Mesenchymal stem cell (in vitro differentiated cells and primary cell): ENCODE data around the gene SDK2.
"Not testable (repeated sequence)": the region's sequence is repeated elsewhere in the genome, so short reads cannot be mapped to it uniquely, and the experiment has no call there.

ENCODE experiments used
- DNase-seq: peaks from one replicate; pipeline ENCODE4 v3.0.0-alpha.2; 2013
- H2AFZ ChIP-seq: one replicate; pipeline ENCODE4 v1.6.1; 2013; ENCODE audit warnings: low read depth, mild to moderate bottlenecking, control low read depth, inconsistent platforms, low read length, moderate library complexity
- H2AK5ac ChIP-seq: 2 replicates; pipeline ENCODE4 v1.6.1; 2013; ENCODE audit warnings: low read length, moderate library complexity, mild to moderate bottlenecking, inconsistent platforms; ENCODE audit not compliant: severe bottlenecking
- H2BK120ac ChIP-seq: one replicate; pipeline ENCODE4 v1.6.1; 2013; ENCODE audit warnings: low read depth, mild to moderate bottlenecking, inconsistent platforms, low read length, moderate library complexity
- H2BK12ac ChIP-seq, 2 experiments: one replicate each; pipeline ENCODE4 v1.6.1; 2013; ENCODE audit warnings: inconsistent platforms in 2 of 2, low read length in 2 of 2, mild to moderate bottlenecking in 2 of 2, moderate library complexity in 2 of 2, control low read depth in 1 of 2
- H2BK15ac ChIP-seq: one replicate; pipeline ENCODE4 v1.6.1; 2013; ENCODE audit warnings: mild to moderate bottlenecking, low read depth, inconsistent platforms; ENCODE audit not compliant: poor library complexity, severe bottlenecking
- H2BK5ac ChIP-seq: 2 replicates; pipeline ENCODE4 v1.6.1; 2013; ENCODE audit warnings: low read depth, mild to moderate bottlenecking, low read length, control low read depth, inconsistent platforms; ENCODE audit not compliant: poor library complexity, severe bottlenecking
- H3K14ac ChIP-seq, 2 experiments: one replicate each; pipeline ENCODE4 v1.6.1; 2013; ENCODE audit warnings: inconsistent platforms in 2 of 2, low read length in 2 of 2, control low read depth in 1 of 2, mild to moderate bottlenecking in 1 of 2, moderate library complexity in 1 of 2
- H3K18ac ChIP-seq, 2 experiments: one replicate each; pipeline ENCODE4 v1.6.1; 2013; ENCODE audit warnings: inconsistent platforms in 2 of 2, low read length in 2 of 2, control low read depth in 1 of 2, low read depth in 1 of 2, mild to moderate bottlenecking in 1 of 2
- H3K23ac ChIP-seq, 2 experiments: one replicate each; pipeline ENCODE4 v1.6.1; 2013; ENCODE audit warnings: inconsistent platforms in 2 of 2, low read length in 2 of 2, mild to moderate bottlenecking in 2 of 2, moderate library complexity in 2 of 2, control low read depth in 1 of 2
- H3K27ac ChIP-seq: 2 replicates; pipeline ENCODE4 v1.5.1; 2013; ENCODE audit warnings: mild to moderate bottlenecking, moderate library complexity, low read length, control low read depth, inconsistent platforms; ENCODE audit not compliant: poor library complexity, severe bottlenecking
- H3K27me3 ChIP-seq, 2 experiments: 2 replicates each; pipeline versions ENCODE4 v1.6.1 to v1.7.0; 2013; ENCODE audit warnings: low read length in 2 of 2, mild to moderate bottlenecking in 2 of 2, moderate library complexity in 2 of 2, control low read depth in 1 of 2, inconsistent platforms in 1 of 2; ENCODE audit not compliant: control insufficient read depth in 1 of 2, insufficient read depth in 1 of 2
- H3K36me3 ChIP-seq, 2 experiments: 2 replicates each; pipeline versions ENCODE4 v1.6.1 to v1.7.0; 2013; ENCODE audit warnings: low read length in 2 of 2, control low read depth in 1 of 2, inconsistent platforms in 1 of 2, low read depth in 1 of 2, mild to moderate bottlenecking in 1 of 2; ENCODE audit not compliant: insufficient read depth in 2 of 2, control insufficient read depth in 1 of 2
- H3K4ac ChIP-seq, 2 experiments: one replicate each; pipeline ENCODE4 v1.6.1; 2013; ENCODE audit warnings: inconsistent platforms in 2 of 2, low read length in 2 of 2, mild to moderate bottlenecking in 2 of 2, moderate library complexity in 2 of 2, control low read depth in 1 of 2, low read depth in 1 of 2
- H3K4me1 ChIP-seq: 2 replicates; pipeline ENCODE4 v1.6.1; 2013; ENCODE audit warnings: low read depth, low read length, control low read depth; ENCODE audit not compliant: control insufficient read depth, insufficient read depth
- H3K4me2 ChIP-seq: 2 replicates; pipeline ENCODE4 v1.6.1; 2013; ENCODE audit warnings: low read length, mild to moderate bottlenecking, inconsistent platforms; ENCODE audit not compliant: poor library complexity, severe bottlenecking
- H3K4me3 ChIP-seq, 2 experiments: 2 replicates each; pipeline versions ENCODE4 v1.5.1 to v1.7.0; 2013; ENCODE audit warnings: low read length in 2 of 2, mild to moderate bottlenecking in 2 of 2, control low read depth in 1 of 2, low read depth in 1 of 2; ENCODE audit not compliant: insufficient read depth in 1 of 2
- H3K79me1 ChIP-seq: replicated peaks from 2 replicates; pipeline ENCODE4 v1.6.1; 2013; ENCODE audit warnings: mild to moderate bottlenecking, control low read depth, low read length, inconsistent platforms; ENCODE audit not compliant: poor library complexity, severe bottlenecking
- H3K9ac ChIP-seq: 2 replicates; pipeline ENCODE4 v1.7.0; 2013; ENCODE audit warnings: mild to moderate bottlenecking, low read length, moderate library complexity
- H3K9me3 ChIP-seq: 2 replicates; pipeline ENCODE4 v1.7.0; 2013; ENCODE audit warnings: mild to moderate bottlenecking, low read length; ENCODE audit not compliant: control insufficient read depth
- H4K8ac ChIP-seq: one replicate; pipeline ENCODE4 v1.6.1; 2013; ENCODE audit warnings: inconsistent platforms, mild to moderate bottlenecking, low read length, moderate library complexity
- H4K91ac ChIP-seq: one replicate; pipeline ENCODE4 v1.6.1; 2013; ENCODE audit warnings: mild to moderate bottlenecking, low read length, inconsistent platforms
- WGBS: methylation state at CpG from one replicate; pipeline ENCODE4 v1.1.7; 2013; ENCODE audit warnings: mixed read lengths; 5-methylcytosine and 5-hydroxymethylcytosine counted together

SDK2 gene

DNA sequence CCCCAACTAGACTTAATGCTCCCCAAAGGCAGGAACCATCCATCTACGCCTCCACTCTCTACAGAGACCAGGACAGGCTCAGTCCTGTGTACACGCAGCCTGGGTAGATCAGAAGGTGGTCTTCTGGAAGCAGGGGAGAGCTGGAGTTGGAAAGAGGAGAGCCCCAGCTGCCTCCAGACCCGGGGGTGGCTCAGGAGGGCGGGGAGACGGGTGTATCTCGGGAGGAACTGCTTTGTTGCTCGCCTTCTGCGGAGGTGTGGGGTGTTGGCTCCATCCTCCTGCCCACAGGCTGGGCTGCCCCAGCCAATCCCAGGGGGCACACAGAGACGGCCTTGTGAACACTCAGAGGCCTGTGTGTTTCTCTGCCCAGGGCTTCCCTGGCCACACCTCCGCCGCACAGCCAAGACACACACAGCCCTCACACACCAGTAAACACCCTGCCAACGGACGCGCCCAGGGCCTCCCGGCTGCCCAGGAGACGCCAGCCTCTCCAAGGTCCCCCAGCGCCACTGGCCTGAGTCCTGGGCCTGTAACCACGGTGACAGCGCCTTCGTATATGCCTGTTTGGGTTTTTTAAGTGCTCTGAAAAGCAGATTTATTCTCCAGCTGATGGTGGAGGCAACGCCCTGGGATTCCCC lies 189.1 kb downstream of the SDK2 start:
- no peak overlapping the region for H3K27ac ChIP-seq
- H4K91ac ChIP-seq = no peak overlapping the region
- H2BK120ac ChIP-seq = no peak overlapping the region
- H3K23ac ChIP-seq = no peak overlapping the region
- no peak overlapping the region for H3K14ac ChIP-seq
- H3K4me1 ChIP-seq = no peaks in the 10 kb centered on the region
- H2AK5ac ChIP-seq = no peak overlapping the region
- DNase-seq = no peak
- no peak overlapping the region for H2BK15ac ChIP-seq
- no peak overlapping the region for H2AFZ ChIP-seq
- no peak overlapping the region for H3K4me2 ChIP-seq
- no peaks in the 10 kb centered on the region for H3K36me3 ChIP-seq
- H3K9me3 ChIP-seq = peaks cover 6% of the 10 kb centered on the region
- H3K27me3 ChIP-seq = peaks cover 15 to 22% of the 10 kb centered on the region in 2 experiments
- WGBS = 82% methylated on average over 19 of the region's 21 CpGs
- no peak overlapping the region for H4K8ac ChIP-seq
- no peak overlapping the region for H3K9ac ChIP-seq
- H3K79me1 ChIP-seq = no peaks in the 10 kb centered on the region
- H2BK12ac ChIP-seq = no peak overlapping the region
- no peak overlapping the region for H2BK5ac ChIP-seq
- H3K4ac ChIP-seq = no peak overlapping the region
- no peak overlapping the region for H3K18ac ChIP-seq
- no peak overlapping the region for H3K4me3 ChIP-seq

DNA sequence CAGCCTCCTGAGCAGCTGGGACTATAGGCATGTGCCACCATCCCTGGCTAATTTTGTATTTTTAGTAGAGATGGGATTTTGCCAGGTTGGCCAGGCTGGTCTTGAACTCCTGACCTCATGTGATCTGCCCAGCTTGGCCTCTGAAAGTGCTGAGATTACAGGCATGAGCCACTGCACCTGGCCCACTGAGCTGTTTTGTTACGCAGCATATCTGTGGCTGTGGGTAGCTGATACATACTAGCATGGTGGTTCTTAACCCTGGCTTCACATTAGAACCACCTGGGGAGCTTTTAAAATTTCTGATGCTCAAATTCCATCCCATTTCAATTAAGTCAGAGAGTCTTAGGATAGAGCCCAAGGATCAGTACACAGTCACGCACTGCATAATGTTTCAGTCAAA lies 190.8 kb downstream of the SDK2 start:
- not testable (repeated sequence) for H3K36me3 ChIP-seq, DNase-seq, H3K4ac ChIP-seq

DNA sequence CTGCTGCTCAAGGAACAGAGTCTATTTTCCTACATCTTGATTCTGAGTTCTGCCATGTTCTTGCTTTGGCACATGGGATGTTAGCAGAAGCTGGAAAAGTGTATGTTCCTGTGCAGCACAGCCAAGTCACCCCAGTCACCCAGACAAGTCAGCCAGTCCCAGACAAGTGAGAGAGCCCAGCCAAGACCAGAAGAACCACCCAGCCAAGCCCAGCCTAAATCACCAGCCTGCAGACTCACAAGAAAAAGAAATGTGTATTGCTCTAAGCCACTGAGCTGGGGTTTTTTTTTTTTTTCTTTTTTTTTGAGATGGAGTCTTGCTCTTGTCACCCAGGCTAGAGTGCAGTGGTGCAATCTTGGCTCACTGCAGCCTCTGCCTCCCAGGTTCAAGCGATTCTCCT lies 191.2 kb downstream of the SDK2 start:
- Histone ChIP-seq H4K91ac (no peak overlapping the region), H2AFZ (no peak overlapping the region), H3K4ac (no peak overlapping the region), H2BK120ac (no peak overlapping the region), H3K4me1 (no peaks in the 10 kb centered on the region), H2AK5ac (no peak overlapping the region), H3K27me3 (peaks cover 15 to 23% of the 10 kb centered on the region in 2 experiments), H3K9ac (no peak overlapping the region), H2BK15ac (no peak overlapping the region), H3K4me3 (no peak overlapping the region), H3K23ac (no peak overlapping the region), H3K18ac (no peak overlapping the region), H4K8ac (no peak overlapping the region), H3K4me2 (no peak overlapping the region), H3K36me3 (no peaks in the 10 kb centered on the region), H3K14ac (no peak overlapping the region), H3K9me3 (no peaks in the 10 kb centered on the region), H2BK5ac (no peak overlapping the region), H3K27ac (no peak overlapping the region), H3K79me1 (no peaks in the 10 kb centered on the region), H2BK12ac (no peak overlapping the region)
- no CpG with 5 or more reads among the region's 1 CpG for WGBS
- DNase-seq = no peak

More for the DNA sequence above, 190.8 kb downstream of the SDK2 start:
- H2BK5ac ChIP-seq, H2BK12ac ChIP-seq, H2AK5ac ChIP-seq, H3K79me1 ChIP-seq, H3K4me2 ChIP-seq, H2BK15ac ChIP-seq, H3K23ac ChIP-seq, H2AFZ ChIP-seq, H2BK120ac ChIP-seq, H3K14ac ChIP-seq, H3K27ac ChIP-seq, H4K91ac ChIP-seq, H3K9ac ChIP-seq, H3K4me1 ChIP-seq, H3K18ac ChIP-seq, H4K8ac ChIP-seq, H3K9me3 ChIP-seq, H3K4me3 ChIP-seq: not testable (repeated sequence)
- H3K27me3 ChIP-seq = peaks cover 15 to 26% of the 10 kb centered on the region in 2 experiments
- 100% methylated on average over 1 of the region's 2 CpGs for WGBS

DNA sequence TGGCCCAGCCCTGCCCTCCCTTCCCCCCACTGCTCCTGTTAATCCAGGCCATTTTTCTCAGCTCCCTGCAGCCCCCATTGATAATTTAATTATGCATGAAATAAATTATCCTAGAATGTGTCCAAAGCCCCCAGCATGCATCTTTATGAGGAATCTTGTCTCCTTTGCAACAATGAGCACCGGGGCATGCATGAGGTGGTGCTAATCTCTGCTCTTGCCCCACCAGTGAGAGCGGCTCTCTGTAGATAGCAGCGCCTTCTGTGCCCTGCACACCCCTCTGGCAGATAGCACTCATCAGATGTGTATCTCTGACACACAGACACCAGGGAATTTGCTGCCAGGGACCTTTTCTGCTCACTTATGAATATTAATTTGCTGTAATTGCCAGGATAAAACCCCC lies 192.2 kb downstream of the SDK2 start:
- Histone ChIP-seq H3K4me1 (no peaks in the 10 kb centered on the region), H3K27me3 (peaks cover 23 to 31% of the 10 kb centered on the region in 2 experiments), H2BK5ac (no peak overlapping the region), H4K8ac (no peak overlapping the region), H3K18ac (no peak overlapping the region), H2AK5ac (no peak overlapping the region), H2BK15ac (no peak overlapping the region), H3K23ac (no peak overlapping the region), H3K79me1 (no peaks in the 10 kb centered on the region), H2AFZ (no peak overlapping the region), H3K14ac (no peak overlapping the region), H3K9ac (no peak overlapping the region), H3K4me3 (no peak overlapping the region), H2BK120ac (no peak overlapping the region), H3K27ac (no peak overlapping the region), H3K36me3 (no peaks in the 10 kb centered on the region), H4K91ac (no peak overlapping the region), H3K9me3 (no peaks in the 10 kb centered on the region), H3K4me2 (no peak overlapping the region), H2BK12ac (no peak overlapping the region), H3K4ac (no peak overlapping the region)
- 88% methylated on average over 3 of the region's 3 CpGs for WGBS
- no peak for DNase-seq
